Stomach (tissue), 4 donors: ENCODE data around the gene LCN10.

ENCODE experiments used
- CTCF ChIP-seq, 7 experiments: fragments of 450-650 bp in 4 of 7; fragments of 200-600 bp in 3 of 7; sonication (generic) in 3 of 7; IDR thresholded peaks; one replicate each; pipeline ENCODE4 v1.5.1; 2016 to 2019; ENCODE audit warnings: antibody characterized with exemption in 7 of 7, control low read depth in 2 of 7, mild to moderate bottlenecking in 1 of 7
- POLR2AphosphoS5 ChIP-seq, 3 donors: sonication (generic); formaldehyde crosslinking; IDR thresholded peaks; one replicate each; pipeline ENCODE4 v1.6.1; 2016; ENCODE audit warnings: antibody characterized with exemption in 3 of 3

GRCh38 chr9:136719195-136719880 is 23.4 kb downstream of the LCN10 start:
- no peak for TF ChIP-seq CTCF (IDR thresholded peaks at IDR 0.05)
- no peak for TF ChIP-seq POLR2AphosphoS5 (IDR thresholded peaks at IDR 0.05)
